K562 (cell line): ENCODE results near the gene CERS5. TPM values are rescaled to one million over a fixed set of nuclear protein-coding genes. Genes with fewer than 3 reads are reported as not detected.

ENCODE experiments used
- CHD7 ChIP-seq: fragments of 200-600 bp; sonication (generic); IDR thresholded peaks from one replicate; pipeline ENCODE4 v1.6.1; 2012; ENCODE audit warnings: mild to moderate bottlenecking, low read depth, low read length, inconsistent platforms
- GTF3C2 ChIP-seq: IDR thresholded peaks from 3 replicates; pipeline ENCODE4 v1.6.1; 2011; ENCODE audit warnings: borderline replicate concordance, mild to moderate bottlenecking, moderate library complexity; ENCODE audit not compliant: insufficient read length; ENCODE audit errors: extremely low read depth
- HCFC1 ChIP-seq: IDR thresholded peaks from 2 replicates; pipeline ENCODE4 v1.6.1; 2012; ENCODE audit warnings: low read depth, low read length, improper control_type of control experiment
- RAD21 ChIP-seq, 2 experiments: fragments of 250-450 bp in 1 of 2; fragments of 450-650 bp in 1 of 2; sonication (Bioruptor Pico) in 1 of 2; formaldehyde crosslinking in 1 of 2; IDR thresholded peaks in 1 of 2; conservative IDR thresholded peaks in 1 of 2; 2 replicates each; pipeline versions ENCODE4 v1.4.0 to v1.8.0; 2020 to 2022; ENCODE audit warnings: mild to moderate bottlenecking in 2 of 2, moderate library complexity in 1 of 2
- RBFOX2 ChIP-seq: fragments of 200-400 bp; formaldehyde crosslinking; IDR thresholded peaks from 2 replicates; pipeline ENCODE4 v1.6.1; 2017; ENCODE audit warnings: low read depth, mild to moderate bottlenecking, low read length, moderate library complexity
- ZNF655 ChIP-seq: fragments of 250-450 bp; sonication (Bioruptor Pico); IDR thresholded peaks from 2 replicates; pipeline ENCODE4 v1.5.0; 2021
- ZNF668 ChIP-seq: fragments of 250-450 bp; sonication (Bioruptor Pico); IDR thresholded peaks from 2 replicates; pipeline ENCODE4 v1.8.0; 2022; ENCODE audit warnings: mild to moderate bottlenecking, inconsistent platforms
- polyA plus RNA-seq, 8 experiments: library from polyadenylated mRNA; depleted of rRNA in 4 of 8; stranded (reverse) in 5 of 8; unstranded in 3 of 8; fragments of >200 nt; fragmentation: Nextera tagmentation in 2 of 8; fragmentation: Illumina TruSeq in 1 of 8; extraction: Ambion mirVana in 2 of 8; extraction: Trizol in 1 of 8; gene quantifications; 2 replicates each; pipeline versions ENCODE4 v1.2.1 to v1.2.3, GENCODE V29; 2011 to 2014; ENCODE audit warnings: inconsistent platforms in 1 of 8, missing spikeins in 1 of 8
- total RNA-seq, 7 experiments: library from RNA; depleted of rRNA in 6 of 7; stranded (reverse); fragments of >200 nt in 6 of 7; fragmentation: Illumina TruSeq in 2 of 7; extraction: Trizol in 2 of 7; gene quantifications; 2 replicates each; pipeline versions ENCODE4 v1.2.1 to v1.2.3, GENCODE V29; 2011 to 2021; ENCODE audit warnings: low replicate concordance in 1 of 7
- TF ChIP-seq, protein P1 (sequence below), 2 experiments: IDR thresholded peaks; 2 replicates each; pipeline ENCODE4 v1.6.1; 2011; ENCODE audit warnings: borderline replicate concordance in 1 of 2, control low read depth in 1 of 2, low read depth in 1 of 2, low read length in 1 of 2, mild to moderate bottlenecking in 1 of 2, mixed read lengths in 1 of 2, moderate library complexity in 1 of 2; ENCODE audit not compliant: insufficient read depth in 1 of 2, insufficient read length in 1 of 2, poor library complexity in 1 of 2, severe bottlenecking in 1 of 2; ENCODE audit errors: extremely low read depth in 1 of 2

CERS5 gene
- total and polyA plus RNA-seq, 9 of the 15 experiments (the other 6 are each of a cell fraction or from before 2014, with no cell fraction given) = 6.1 to 47.5 (median 17.8) TPM

DNA sequence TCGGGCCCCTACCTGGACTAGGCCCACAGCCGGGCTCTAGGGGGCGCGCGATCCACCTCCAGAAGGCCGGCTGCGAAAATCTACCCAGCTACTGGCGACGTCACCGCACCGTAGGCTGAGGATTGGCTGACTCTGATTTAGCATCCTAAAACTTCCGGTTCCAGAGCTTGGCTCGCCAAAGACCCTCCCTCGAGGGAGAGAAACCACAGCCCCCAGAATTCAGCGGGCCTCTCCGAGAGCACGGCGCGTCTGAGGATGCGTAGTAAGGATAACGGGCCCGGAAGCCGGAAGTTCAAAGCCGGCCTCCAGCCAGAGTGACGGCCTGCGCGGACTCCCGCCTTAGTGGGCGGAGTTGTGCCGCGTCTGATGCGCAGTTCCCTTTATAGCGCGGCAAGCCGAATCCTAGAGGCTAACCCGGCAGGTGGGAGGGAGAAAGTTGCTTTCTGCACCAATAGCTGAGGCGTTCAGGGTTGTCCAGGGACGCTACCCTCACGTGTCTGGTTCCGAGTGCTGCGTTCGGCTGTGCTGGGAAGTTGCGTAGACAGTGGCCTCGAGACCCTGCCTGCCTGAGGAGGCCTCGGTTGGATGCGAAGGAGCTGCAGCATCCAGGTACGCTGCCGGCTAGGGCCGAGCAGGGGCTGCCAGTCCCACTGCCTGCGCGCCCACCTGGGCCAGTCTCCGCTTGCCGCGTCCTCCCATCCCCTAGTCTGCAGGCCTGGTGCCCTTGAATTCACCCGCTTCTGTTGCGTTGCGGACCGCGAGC is 55.3 kb downstream of the CERS5 start, which contains the start of gene COX14 (continued):
- no peak for TF ChIP-seq CHD7
- TF ChIP-seq ZNF655 = no peak
- no peak for TF ChIP-seq ZNF668 (CRISPR knock-in tag)
- no peak for TF ChIP-seq GTF3C2
- peak in 1 of 2 experiments; percentile 52; a peak in 2 of 4 replicates for TF ChIP-seq RAD21 (CRISPR knock-in tag; conservative IDR thresholded peaks at IDR 0.05 in 1 of 2, IDR thresholded peaks at IDR 0.05 in 1 of 2)
- TF ChIP-seq, protein P1, sequence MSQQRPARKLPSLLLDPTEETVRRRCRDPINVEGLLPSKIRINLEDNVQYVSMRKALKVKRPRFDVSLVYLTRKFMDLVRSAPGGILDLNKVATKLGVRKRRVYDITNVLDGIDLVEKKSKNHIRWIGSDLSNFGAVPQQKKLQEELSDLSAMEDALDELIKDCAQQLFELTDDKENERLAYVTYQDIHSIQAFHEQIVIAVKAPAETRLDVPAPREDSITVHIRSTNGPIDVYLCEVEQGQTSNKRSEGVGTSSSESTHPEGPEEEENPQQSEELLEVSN (IDR thresholded peaks at IDR 0.05; ENCODE audit: borderline replicate concordance in 1 of 2, extremely low read depth in 1 of 2, insufficient read depth in 1 of 2, insufficient read length in 1 of 2, low read depth in 1 of 2, low read length in 1 of 2, poor library complexity in 1 of 2, severe bottlenecking in 1 of 2) = peak; percentile 82 to 89
- peak; percentile 93 for TF ChIP-seq RBFOX2
- peak; percentile 95 for TF ChIP-seq HCFC1
